HepG2 (cell line): Measurements from ENCODE around the gene POLA1. TPM values are rescaled to one million over a fixed set of nuclear protein-coding genes. Genes with fewer than 3 reads are reported as not detected.

Experiments
- ATF1 ChIP-seq: IDR thresholded peaks from 2 replicates; pipeline ENCODE4 v1.6.1; 2016; ENCODE audit warnings: mild to moderate bottlenecking, control low read depth
- ETV6 ChIP-seq: sonication (generic); formaldehyde crosslinking; conservative IDR thresholded peaks from 2 replicates; pipeline ENCODE4 v1.4.0; 2020; ENCODE audit warnings: missing genetic modification reagents
- KDM2A ChIP-seq: sonication (generic); formaldehyde crosslinking; IDR thresholded peaks from 2 replicates; pipeline ENCODE4 v1.4.0; 2020; ENCODE audit warnings: low read depth, missing genetic modification reagents, borderline replicate concordance
- KDM5B ChIP-seq: sonication (generic); formaldehyde crosslinking; IDR thresholded peaks from 2 replicates; pipeline ENCODE4 v1.4.0; 2020; ENCODE audit warnings: missing genetic modification reagents, mild to moderate bottlenecking, borderline replicate concordance
- MXD1 ChIP-seq: sonication (generic); formaldehyde crosslinking; IDR thresholded peaks from 2 replicates; pipeline ENCODE4 v1.4.0; 2020; ENCODE audit warnings: mild to moderate bottlenecking, missing genetic modification reagents
- NKX3-1 ChIP-seq: sonication (generic); formaldehyde crosslinking; IDR thresholded peaks from 2 replicates; pipeline ENCODE4 v1.5.0; 2020; ENCODE audit warnings: missing genetic modification reagents
- NR1H2 ChIP-seq: sonication (generic); formaldehyde crosslinking; IDR thresholded peaks from 2 replicates; pipeline ENCODE4 v1.8.1; 2022; ENCODE audit warnings: low read depth, missing genetic modification reagents, borderline replicate concordance
- POLR2A ChIP-seq, 2 experiments: IDR thresholded peaks; 2 replicates each; pipeline ENCODE4 v1.6.1; 2011; ENCODE audit warnings: low read depth in 2 of 2, low read length in 2 of 2, mild to moderate bottlenecking in 1 of 2, moderate library complexity in 1 of 2; ENCODE audit not compliant: insufficient read depth in 1 of 2
- TOPORS ChIP-seq: sonication (generic); formaldehyde crosslinking; IDR thresholded peaks from 2 replicates; pipeline ENCODE4 v1.8.0; 2023; ENCODE audit warnings: mild to moderate bottlenecking, missing genetic modification reagents
- ZBTB26 ChIP-seq: IDR thresholded peaks from 2 replicates; pipeline ENCODE4 v1.6.1; 2016; ENCODE audit warnings: missing compliant biosample characterization, missing genetic modification reagents, borderline replicate concordance
- ZNF281 ChIP-seq: sonication (generic); formaldehyde crosslinking; IDR thresholded peaks from 2 replicates; pipeline ENCODE4 v1.4.0; 2020; ENCODE audit warnings: missing genetic modification reagents, borderline replicate concordance
- ZNF333 ChIP-seq: sonication (generic); formaldehyde crosslinking; IDR thresholded peaks from 2 replicates; pipeline ENCODE4 v1.4.0; 2020; ENCODE audit warnings: mild to moderate bottlenecking, missing genetic modification reagents, borderline replicate concordance
- ZNF513 ChIP-seq: sonication (generic); formaldehyde crosslinking; conservative IDR thresholded peaks from 2 replicates; pipeline ENCODE4 v1.5.0; 2020; ENCODE audit warnings: missing genetic modification reagents
- ZNF569 ChIP-seq: sonication (generic); formaldehyde crosslinking; IDR thresholded peaks from 2 replicates; pipeline ENCODE4 v1.5.0; 2020; ENCODE audit warnings: mild to moderate bottlenecking, missing genetic modification reagents, moderate library complexity, borderline replicate concordance
- ZNF644 ChIP-seq: IDR thresholded peaks from 2 replicates; pipeline ENCODE4 v1.6.1; 2016; ENCODE audit warnings: low read depth
- ZNF720 ChIP-seq: sonication (generic); formaldehyde crosslinking; IDR thresholded peaks from 2 replicates; pipeline ENCODE4 v1.4.0; 2020; ENCODE audit warnings: missing genetic modification reagents
- polyA plus RNA-seq, 8 experiments: library from polyadenylated mRNA; depleted of rRNA in 3 of 8; stranded (reverse) in 7 of 8; unstranded in 1 of 8; fragments of >200 nt; fragmentation: Illumina TruSeq in 4 of 8; extraction: Trizol in 4 of 8; gene quantifications; 2 replicates each; pipeline versions ENCODE4 v1.2.1 to v1.2.3, GENCODE V29; 2011 to 2016; ENCODE audit warnings: low read depth in 4 of 8, missing spikeins in 1 of 8, mixed read lengths in 1 of 8; ENCODE audit not compliant: insufficient read depth in 1 of 8
- total RNA-seq, 5 experiments: library from RNA; depleted of rRNA; stranded (reverse); fragments of >200 nt; fragmentation: Illumina TruSeq; extraction: Trizol; gene quantifications; 2 replicates each; pipeline ENCODE4 v1.2.3, GENCODE V29; 2016; ENCODE audit warnings: low read depth in 1 of 5

POLA1 gene
- total and polyA plus RNA-seq, 2 of the 13 experiments (the other 11 are each of a cell fraction or from before 2014, with no cell fraction given) = 3.3 to 26.5 TPM

GRCh38 chrX:24693453-24694202, at the start of gene POLA1 (continued):
- TF ChIP-seq TOPORS (peak; percentile 56; the same call in 1 of the 2 replicates), KDM2A (CRISPR knock-in tag) (peak; percentile 53), KDM5B (CRISPR knock-in tag) (peak; percentile 71; the same call in 1 of the 2 replicates), ZBTB26 (no peak), ZNF720 (CRISPR knock-in tag) (no peak), ZNF644 (no peak), ZNF513 (CRISPR knock-in tag) (no peak), MXD1 (CRISPR knock-in tag) (0 out of 2 replicates have a peak, but pooled peaks have one; percentile 27), POLR2A (IDR thresholded peaks at IDR 0.05; ENCODE audit: insufficient read depth in 1 of 2, low read depth in 2 of 2, low read length in 2 of 2) (peak; percentile 57 to 60), ZNF569 (CRISPR knock-in tag) (no peak), ATF1 (CRISPR knock-in tag) (peak; percentile 87), NR1H2 (CRISPR knock-in tag) (no peak), ZNF281 (CRISPR knock-in tag) (no peak), ZNF333 (no peak), ETV6 (CRISPR knock-in tag) (no peak), NKX3-1 (0 out of 2 replicates have a peak, but pooled peaks have one; percentile 24)
